ENCODE results near the gene AUTS2.

The AUTS2 gene

DNA sequence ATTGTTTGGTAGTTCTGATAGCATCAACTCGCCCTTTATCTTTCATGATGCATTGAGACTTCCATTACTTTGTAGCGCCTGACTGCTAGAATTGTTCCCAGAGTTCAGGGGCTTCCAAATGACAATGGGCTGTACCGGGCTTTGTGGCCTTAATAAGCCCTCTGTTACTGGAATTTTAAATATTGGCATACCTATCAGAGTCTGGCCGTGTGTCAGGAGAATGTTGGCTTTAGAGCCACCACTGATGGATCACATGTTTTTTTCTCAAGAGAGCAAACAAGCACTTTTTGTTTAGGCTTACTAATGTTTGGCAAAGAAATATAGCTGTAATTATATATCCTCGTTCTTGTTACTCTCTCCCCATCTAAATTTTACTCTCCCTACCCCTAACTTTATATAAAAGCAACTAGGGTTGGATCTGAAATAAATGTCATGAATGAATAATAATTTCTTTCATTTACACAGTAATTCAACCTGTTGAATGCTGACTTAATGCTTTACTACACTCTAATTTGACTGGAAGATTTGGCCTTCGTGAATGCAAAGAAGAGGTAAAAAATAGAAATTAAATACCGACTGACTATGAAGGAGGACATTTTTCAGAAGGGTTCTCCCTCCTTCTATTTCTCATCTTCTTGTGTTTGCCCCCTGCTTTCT, 396.7 kb downstream of the AUTS2 start:
- Histone ChIP-seq H3K36me3 (ENCODE audit: insufficient read depth, low read length) (no peaks in the 10 kb centered on the region; the same call in 1 of the 2 replicates), H3K27me3 (ENCODE audit: insufficient read depth, low read length) (no peaks in the 10 kb centered on the region), H3K27ac (ENCODE audit: low read depth, low read length, poor library complexity, severe bottlenecking) (no peak overlapping the region), H4K20me1 (ENCODE audit: insufficient read depth, low read length) (no peaks in the 10 kb centered on the region), H2AFZ (ENCODE audit: low read length) (no peak overlapping the region), H3K9me3 (ENCODE audit: low read length) (no peaks in the 10 kb centered on the region), H3K79me2 (ENCODE audit: insufficient read depth, low read length) (peaks cover 21% of the 10 kb centered on the region), H3K9ac (ENCODE audit: low read length) (no peak overlapping the region), H3K4me2 (ENCODE audit: low read length) (no peak overlapping the region), H3F3A (ENCODE audit: insufficient read depth, low read length) (no peaks in the 10 kb centered on the region), H3K4me1 (ENCODE audit: insufficient read depth, low read length, severe bottlenecking) (peaks cover 9% of the 10 kb centered on the region), H3K9me2 (ENCODE audit: low read depth, low read length) (no peaks in the 10 kb centered on the region), H3K4me3 (ENCODE audit: low read depth, low read length, poor library complexity, severe bottlenecking) (no peak overlapping the region)
- TF ChIP-seq EZH2 (IDR thresholded peaks at IDR 0.05; ENCODE audit: borderline replicate concordance, low read length) (no peak), CTCF (IDR thresholded peaks at IDR 0.05; ENCODE audit: low read length) (no peak)

DNA sequence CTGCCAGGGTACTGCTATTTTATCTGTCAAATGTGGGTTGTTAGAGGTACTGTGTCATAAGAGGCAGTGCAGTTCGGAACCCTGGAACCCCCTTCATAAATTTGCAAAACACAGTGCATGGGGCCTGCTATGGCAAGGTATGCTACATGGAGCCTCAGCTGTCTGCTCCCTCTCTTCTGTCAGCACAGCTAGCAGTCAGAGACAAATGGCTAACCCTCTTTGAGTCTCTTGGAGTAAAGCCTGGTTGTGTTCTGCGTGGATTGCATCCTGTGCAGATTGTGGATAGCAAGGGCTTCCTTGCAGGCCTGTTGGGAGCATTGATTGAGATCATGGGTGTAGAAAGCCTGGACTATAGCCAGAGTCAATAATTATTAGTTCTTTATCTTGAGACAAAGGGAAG, 397.8 kb downstream of the AUTS2 start:
- H3K27ac ChIP-seq (ENCODE audit: low read depth, low read length, poor library complexity, severe bottlenecking): no peak overlapping the region
- H3K4me1 ChIP-seq (ENCODE audit: insufficient read depth, low read length, severe bottlenecking): peaks cover 9% of the 10 kb centered on the region
- no peak overlapping the region for H2AFZ ChIP-seq (ENCODE audit: low read length)
- H3K27me3 ChIP-seq (ENCODE audit: insufficient read depth, low read length): no peaks in the 10 kb centered on the region
- no peak overlapping the region for H3K4me2 ChIP-seq (ENCODE audit: low read length)
- H3F3A ChIP-seq (ENCODE audit: insufficient read depth, low read length): no peaks in the 10 kb centered on the region
- no peaks in the 10 kb centered on the region for H4K20me1 ChIP-seq (ENCODE audit: insufficient read depth, low read length)
- H3K79me2 ChIP-seq (ENCODE audit: insufficient read depth, low read length): peaks cover 20% of the 10 kb centered on the region
- H3K9me2 ChIP-seq (ENCODE audit: low read depth, low read length): no peaks in the 10 kb centered on the region
- no peak overlapping the region for H3K4me3 ChIP-seq (ENCODE audit: low read depth, low read length, poor library complexity, severe bottlenecking)
- no peaks in the 10 kb centered on the region; the same call in 1 of the 2 replicates for H3K36me3 ChIP-seq (ENCODE audit: insufficient read depth, low read length)
- no peak overlapping the region for H3K9ac ChIP-seq (ENCODE audit: low read length)
- H3K9me3 ChIP-seq (ENCODE audit: low read length): no peaks in the 10 kb centered on the region
- TF ChIP-seq CTCF (IDR thresholded peaks at IDR 0.05; ENCODE audit: low read length): no peak
- TF ChIP-seq EZH2 (IDR thresholded peaks at IDR 0.05; ENCODE audit: borderline replicate concordance, low read length): no peak

- Histone ChIP-seq H3K27ac (ENCODE audit: low read depth, low read length, poor library complexity, severe bottlenecking) (no peak overlapping the region), H3K27me3 (ENCODE audit: insufficient read depth, low read length) (no peaks in the 10 kb centered on the region), H3K36me3 (ENCODE audit: insufficient read depth, low read length) (no peaks in the 10 kb centered on the region), H3K4me3 (ENCODE audit: low read depth, low read length, poor library complexity, severe bottlenecking) (no peak overlapping the region), H3K4me1 (ENCODE audit: insufficient read depth, low read length, severe bottlenecking) (peaks cover 11% of the 10 kb centered on the region), H3K79me2 (ENCODE audit: insufficient read depth, low read length) (peaks cover 12% of the 10 kb centered on the region; the same call in 1 of the 2 replicates), H3K9me2 (ENCODE audit: low read depth, low read length) (no peaks in the 10 kb centered on the region), H3F3A (ENCODE audit: insufficient read depth, low read length) (peaks cover 9% of the 10 kb centered on the region; the same call in 1 of the 2 replicates), H3K9me3 (ENCODE audit: low read length) (no peaks in the 10 kb centered on the region), H2AFZ (ENCODE audit: low read length) (no peak overlapping the region), H3K4me2 (ENCODE audit: low read length) (no peak overlapping the region), H4K20me1 (ENCODE audit: insufficient read depth, low read length) (no peaks in the 10 kb centered on the region), H3K9ac (ENCODE audit: low read length) (no peak overlapping the region)
- TF ChIP-seq EZH2 (IDR thresholded peaks at IDR 0.05; ENCODE audit: borderline replicate concordance, low read length) (no peak), CTCF (IDR thresholded peaks at IDR 0.05; ENCODE audit: low read length) (no peak)
These were observed 402.6 kb downstream of the AUTS2 start for GRCh38 chr7:70000737-70001348.

All from OCI-LY1 (cell line).